Psoas muscle (tissue), 8 donors: Measurements from ENCODE around the gene RSRC2. TPM values are rescaled to one million over a fixed set of nuclear protein-coding genes. Genes with fewer than 3 reads are reported as not detected.
"Not testable (repeated sequence)": the region's sequence is repeated elsewhere in the genome, so short reads cannot be mapped to it uniquely, and the experiment has no call there.

Experiments
- ATAC-seq, 4 donors: fragments of 200-7000 bp; cut with Tn5 transposase; one replicate each; pipeline ENCODE4 v1.9.1; 2020; ENCODE audit warnings: moderate library complexity in 3 of 4, mild to moderate bottlenecking in 2 of 4
- DNase-seq, 2 donors: peaks; one replicate each; pipeline ENCODE4 v3.0.0-alpha.2; 2020
- H3K27ac ChIP-seq: fragments of 200-600 bp; one replicate; pipeline ENCODE4 v1.8.0; 2022
- H3K27me3 ChIP-seq, 3 donors: fragments of 200-600 bp in 1 of 3; one replicate each; pipeline versions ENCODE4 v1.6.1 to v1.8.0; 2013 to 2022; ENCODE audit warnings: low read length in 2 of 3, mild to moderate bottlenecking in 2 of 3, moderate library complexity in 1 of 3; ENCODE audit not compliant: insufficient read depth in 3 of 3
- H3K36me3 ChIP-seq, 2 donors: fragments of 200-600 bp in 1 of 2; one replicate each; pipeline versions ENCODE4 v1.6.1 to v1.8.0; 2013 to 2022; ENCODE audit warnings: low read depth in 1 of 2, mild to moderate bottlenecking in 1 of 2, moderate library complexity in 1 of 2; ENCODE audit not compliant: insufficient read depth in 1 of 2
- H3K4me1 ChIP-seq: fragments of 200-600 bp; one replicate; pipeline ENCODE4 v1.8.0; 2022
- H3K4me3 ChIP-seq: fragments of 200-600 bp; one replicate; pipeline ENCODE4 v1.8.0; 2022; ENCODE audit warnings: mild to moderate bottlenecking
- H3K9me3 ChIP-seq: fragments of 200-600 bp; one replicate; pipeline ENCODE4 v1.8.0; 2022
- CTCF ChIP-seq: fragments of 200-600 bp; IDR thresholded peaks from one replicate; pipeline ENCODE4 v1.8.0; 2022; ENCODE audit warnings: antibody characterized with exemption
- WGBS, 3 donors: extraction: QIAGEN DNeasy Blood & Tissue Kit; methylation state at CpG; one replicate each; pipeline versions ENCODE4 v1.1.6 to v1.1.7; 2013; 5-methylcytosine and 5-hydroxymethylcytosine counted together
- intact Hi-C, 2 donors: fragments of 100-400 bp; cut with DNase I; formaldehyde crosslinking; loops; one replicate each; pipeline versions ENCODE4 v1.11.0 to v1.14.2; 2022
- long read RNA-seq, 2 donors: library from polyadenylated mRNA; unstranded; transcript quantifications; one replicate each; pipeline ENCODE4 v2.0.0, GENCODE V29; 2021
- polyA plus RNA-seq, 3 donors: library from polyadenylated mRNA; stranded (reverse); fragments of 200-250 nt; gene quantifications; one replicate each; pipeline ENCODE4 v1.2.3, GENCODE V29; 2013
- total RNA-seq, 4 donors: library from RNA; stranded (reverse); fragmentation: NEBNext Ultra II Directional in 2 of 4; extraction: Animal tissue kit (Norgen Biotek cat#: 25700) in 2 of 4; gene quantifications; one replicate each; pipeline versions ENCODE4 v1.2.1 to v1.2.4, GENCODE V29; 2021 to 2023
- donor health status: healthy with polysubstance abuse.
- donor health status: DM: no; HTN: no; CAD: no; lungs with moderate emphysema.
- donor health status: Bipolar disorder and iron deficiency.
- donor health status: healthy.
- donor health status: DM: yes; HTN: yes; CAD: no.
- donor health status: DM: no; HTN: no; CAD: no.
- donor health status: DM: no; HTN: no; CAD: no.
- donor health status: DM: yes; HTN: yes; CAD: no.

Gene RSRC2
- 10 to 100 TPM; 44.0 to 64.6 (median 53.3) TPM for total RNA-seq
- 10 to 100 TPM; 50.9 to 83.4 (median 54.2) TPM for polyA plus RNA-seq
- long read RNA-seq, donor 1, transcript RSRC2-201 (10 exons, 3,520 nt): major isoform, 21 of 70 reads
- long read RNA-seq, donor 1, partial matches to known transcripts: 16 of 70 reads
- long read RNA-seq, donor 1, other reads (novel, unspliced or antisense): 32 of 70 reads
- long read RNA-seq, donor 2, transcript RSRC2-201 (10 exons, 3,520 nt): major isoform, 55 of 213 reads
- long read RNA-seq, donor 2, transcript RSRC2-220 (11 exons, 2,001 nt): minor isoform, 10 of 213 reads
- long read RNA-seq, donor 2, partial matches to known transcripts: 34 of 213 reads
- long read RNA-seq, donor 2, other reads (novel, unspliced or antisense): 111 of 213 reads

DNA sequence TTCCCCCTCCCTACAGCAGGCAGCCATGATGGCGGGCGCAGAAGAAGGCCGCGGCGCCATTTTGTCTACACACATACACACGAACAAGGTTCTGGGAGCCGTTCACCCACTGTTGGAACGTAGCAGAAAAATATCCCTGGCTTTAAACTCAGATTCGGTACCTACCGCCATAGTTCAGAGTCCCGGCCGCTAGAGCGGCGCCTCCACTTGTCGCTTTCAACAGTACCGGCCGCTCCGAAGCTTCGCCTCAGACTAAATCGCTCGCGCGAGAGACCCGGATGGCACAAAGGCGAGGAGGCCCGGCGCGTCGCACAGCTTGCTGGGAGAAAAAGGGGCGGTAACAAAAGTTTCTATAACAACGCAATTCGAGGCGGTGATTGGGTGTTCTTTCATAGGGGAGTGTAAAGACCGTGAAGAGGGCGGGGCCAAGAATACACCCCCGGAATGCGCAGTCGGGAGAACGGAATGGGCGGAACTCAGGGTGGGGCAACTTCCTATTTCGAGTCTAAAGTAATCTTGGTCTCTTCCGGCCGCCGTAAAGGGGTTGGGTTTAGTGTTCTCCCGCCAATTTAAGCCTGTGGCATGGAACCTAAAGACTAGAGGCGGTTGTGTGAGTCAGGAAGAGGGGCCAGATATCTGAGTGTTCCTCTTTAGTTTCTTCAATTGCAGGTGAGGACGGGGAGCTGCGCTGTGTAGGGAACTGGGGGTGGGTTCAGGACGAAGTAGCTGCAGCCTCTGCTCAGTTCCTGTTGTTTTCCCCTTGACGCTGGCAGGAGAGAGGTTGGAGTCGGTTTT, at the start of gene RSRC2, which contains the start of gene KNTC1:
TSS of gene RSRC2 (minus strand) at position 254 of the 795 bp plus-strand sequence. CDS start at position 171, 83 bp downstream.
TSS of gene KNTC1 (plus strand) at position 567 of the 795 bp plus-strand sequence. CDS start 2,815 bp downstream, outside the sequence.
- Histone ChIP-seq H3K36me3 (peaks cover 0 to 29% of the 10 kb centered on the region in 2 donors), H3K4me3 (peak within 1 kb of the TSS; percentile 85), H3K27ac (peak within 1 kb of the TSS; percentile 98), H3K27me3 (no peaks in the 10 kb centered on the region), H3K4me1 (peaks cover 48% of the 10 kb centered on the region), H3K9me3 (no peaks in the 10 kb centered on the region)
- WGBS, 3 donors: 0% methylated on average over 46 to 51 of the region's 51 CpGs
- intact Hi-C loops: loop anchor here (1.0 to 10.0 kb wide), 4 partner anchors 27 to 705 kb away; partner anchors contain the start of genes DENR (in 2 of the 2), MPHOSPH9 (in 1 of the 2), MTRFR (in 1 of the 2) and ZCCHC8 (in 1 of the 2)
- DNase-seq (peak; percentile 95 to 98), ATAC-seq (peak; percentile 93 to 98 (median 97))
- TF ChIP-seq CTCF: no peak

- WGBS, 3 donors: 54 to 90% (median 61%) methylated on average over 6 of the region's 6 CpGs
- H3K27me3 ChIP-seq: no peaks in the 10 kb centered on the region
- DNase-seq: no peak
- H3K27ac ChIP-seq: no peak overlapping the region
- intact Hi-C loops: no loop called here
- TF ChIP-seq CTCF: no peak
- no peaks in the 10 kb centered on the region for H3K4me1 ChIP-seq
- no peaks in the 10 kb centered on the region for H3K9me3 ChIP-seq
- H3K4me3 ChIP-seq: no peak overlapping the region
- H3K36me3 ChIP-seq: peaks cover 0 to 25% of the 10 kb centered on the region in 2 donors
- ATAC-seq: no peak
Measured at GRCh38 chr12:122571821-122572220, 45.1 kb upstream of the RSRC2 start.

DNA sequence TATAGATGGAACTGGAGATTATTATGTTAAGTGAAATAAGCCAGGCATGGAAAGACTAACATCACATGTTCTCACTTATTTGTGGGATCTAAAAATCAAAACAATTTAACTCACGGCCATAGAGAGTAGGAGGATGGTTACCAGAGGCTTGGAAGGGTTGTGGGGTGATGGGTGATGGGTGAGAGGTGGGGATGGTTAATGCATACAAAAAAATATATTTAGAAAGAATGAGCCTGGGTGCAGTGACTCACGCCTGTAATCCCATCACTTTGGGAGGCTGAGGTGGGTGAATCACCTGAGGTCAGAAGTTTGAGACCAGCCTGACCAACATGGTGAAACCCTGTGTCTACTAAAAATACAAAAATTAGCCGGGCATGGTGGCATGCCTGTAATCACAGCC, 43.3 kb upstream of the RSRC2 start:
- H3K9me3 ChIP-seq, ATAC-seq, H3K4me1 ChIP-seq, DNase-seq, H3K4me3 ChIP-seq, H3K27ac ChIP-seq, H3K27me3 ChIP-seq, intact Hi-C loops: not testable (repeated sequence)
- WGBS, 3 donors: 91 to 97% (median 92%) methylated on average over 3 of the region's 3 CpGs
- H3K36me3 ChIP-seq: peaks cover 0 to 14% of the 10 kb centered on the region in 2 donors

DNA sequence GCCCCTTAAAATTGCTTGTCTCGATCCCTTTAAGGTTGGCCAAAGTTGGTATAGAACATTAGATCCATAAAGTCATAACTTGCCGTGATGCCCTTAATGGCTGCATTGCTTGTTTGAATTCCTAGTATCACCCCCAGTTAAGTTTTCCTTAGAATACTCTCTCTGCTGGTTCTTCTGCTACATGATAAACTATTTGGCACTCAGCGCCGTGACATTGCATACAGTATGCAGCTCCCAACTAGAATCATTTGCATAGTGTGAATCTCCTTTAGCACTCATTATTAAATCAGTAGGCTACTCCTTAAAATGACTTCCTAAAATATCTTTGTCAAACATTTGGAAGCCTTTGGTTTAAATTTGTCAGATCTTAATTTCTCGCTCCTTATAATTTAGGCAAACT, 42.6 kb upstream of the RSRC2 start:
- ATAC-seq: no peak
- Histone ChIP-seq H3K36me3 (peaks cover 0 to 7% of the 10 kb centered on the region in 2 donors), H3K4me1 (no peaks in the 10 kb centered on the region), H3K9me3 (no peaks in the 10 kb centered on the region), H3K4me3 (no peak overlapping the region), H3K27me3 (no peaks in the 10 kb centered on the region), H3K27ac (no peak overlapping the region)
- no peak for DNase-seq
- WGBS, 3 donors: 97 to 99% (median 99%) methylated on average over 5 of the region's 5 CpGs
- intact Hi-C loops: no loop called here
- no peak for TF ChIP-seq CTCF

GRCh38 chr12:122566816-122567215, 40.1 kb upstream of the RSRC2 start:
- 95 to 99% (median 97%) methylated on average over 5 of the region's 5 CpGs for WGBS, 3 donors
- H3K9me3 ChIP-seq, intact Hi-C loops, ATAC-seq, H3K27me3 ChIP-seq, H3K4me1 ChIP-seq, H3K27ac ChIP-seq, DNase-seq, H3K4me3 ChIP-seq: not testable (repeated sequence)
- peaks cover 0 to 21% of the 10 kb centered on the region in 2 donors for H3K36me3 ChIP-seq
